Activated naive CD4-positive, alpha-beta T cell treated with anti-CD3 and anti-CD28 coated beads for 36 hours (primary cell): Measurements from ENCODE around the gene HID1. TPM values are rescaled to one million over a fixed set of nuclear protein-coding genes. Genes with fewer than 3 reads are reported as not detected.

Experiments used
- CTCF ChIA-PET: fragments of 350-600 bp; sonication (Branson Sonifier 250); formaldehyde crosslinking; loops from one replicate; lab custom pipeline; 2021; ENCODE audit warnings: antibody characterized with exemption; lab: Charles Lee
- DNase-seq: peaks from one replicate; pipeline ENCODE4 v3.0.0-alpha.2; 2020
- H3K27ac Mint-ChIP-seq: one replicate; pipeline ENCODE4 v1.8.0; 2021; ENCODE audit warnings: mild to moderate bottlenecking, mixed read lengths
- H3K27me3 Mint-ChIP-seq: one replicate; pipeline ENCODE4 v1.8.0; 2021; ENCODE audit warnings: low read depth, mixed read lengths
- H3K36me3 Mint-ChIP-seq: one replicate; pipeline ENCODE4 v1.8.0; 2021; ENCODE audit warnings: low read depth, mixed read lengths
- H3K4me1 Mint-ChIP-seq: one replicate; pipeline ENCODE4 v1.8.0; 2021; ENCODE audit warnings: low read depth, mixed read lengths
- H3K4me3 Mint-ChIP-seq: one replicate; pipeline ENCODE4 v1.8.0; 2021; ENCODE audit warnings: mild to moderate bottlenecking, moderate library complexity, mixed read lengths
- H3K9me3 Mint-ChIP-seq: one replicate; pipeline ENCODE4 v1.8.0; 2021; ENCODE audit warnings: mixed read lengths
- intact Hi-C: fragments of 100-400 bp; cut with micrococcal nuclease; formaldehyde crosslinking; loops from one replicate; pipeline ENCODE4 v1.15.1; 2023
- total RNA-seq, 2 experiments: library from RNA; stranded (reverse); gene quantifications; one replicate each; pipeline ENCODE4 v1.2.3, GENCODE V29; 2021

Gene HID1, protein sequence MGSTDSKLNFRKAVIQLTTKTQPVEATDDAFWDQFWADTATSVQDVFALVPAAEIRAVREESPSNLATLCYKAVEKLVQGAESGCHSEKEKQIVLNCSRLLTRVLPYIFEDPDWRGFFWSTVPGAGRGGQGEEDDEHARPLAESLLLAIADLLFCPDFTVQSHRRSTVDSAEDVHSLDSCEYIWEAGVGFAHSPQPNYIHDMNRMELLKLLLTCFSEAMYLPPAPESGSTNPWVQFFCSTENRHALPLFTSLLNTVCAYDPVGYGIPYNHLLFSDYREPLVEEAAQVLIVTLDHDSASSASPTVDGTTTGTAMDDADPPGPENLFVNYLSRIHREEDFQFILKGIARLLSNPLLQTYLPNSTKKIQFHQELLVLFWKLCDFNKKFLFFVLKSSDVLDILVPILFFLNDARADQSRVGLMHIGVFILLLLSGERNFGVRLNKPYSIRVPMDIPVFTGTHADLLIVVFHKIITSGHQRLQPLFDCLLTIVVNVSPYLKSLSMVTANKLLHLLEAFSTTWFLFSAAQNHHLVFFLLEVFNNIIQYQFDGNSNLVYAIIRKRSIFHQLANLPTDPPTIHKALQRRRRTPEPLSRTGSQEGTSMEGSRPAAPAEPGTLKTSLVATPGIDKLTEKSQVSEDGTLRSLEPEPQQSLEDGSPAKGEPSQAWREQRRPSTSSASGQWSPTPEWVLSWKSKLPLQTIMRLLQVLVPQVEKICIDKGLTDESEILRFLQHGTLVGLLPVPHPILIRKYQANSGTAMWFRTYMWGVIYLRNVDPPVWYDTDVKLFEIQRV
- 1 to 10 TPM in 1 of 2 experiments, under 1 TPM in 1; 0.91 to 1.6 TPM for total RNA-seq

DNA sequence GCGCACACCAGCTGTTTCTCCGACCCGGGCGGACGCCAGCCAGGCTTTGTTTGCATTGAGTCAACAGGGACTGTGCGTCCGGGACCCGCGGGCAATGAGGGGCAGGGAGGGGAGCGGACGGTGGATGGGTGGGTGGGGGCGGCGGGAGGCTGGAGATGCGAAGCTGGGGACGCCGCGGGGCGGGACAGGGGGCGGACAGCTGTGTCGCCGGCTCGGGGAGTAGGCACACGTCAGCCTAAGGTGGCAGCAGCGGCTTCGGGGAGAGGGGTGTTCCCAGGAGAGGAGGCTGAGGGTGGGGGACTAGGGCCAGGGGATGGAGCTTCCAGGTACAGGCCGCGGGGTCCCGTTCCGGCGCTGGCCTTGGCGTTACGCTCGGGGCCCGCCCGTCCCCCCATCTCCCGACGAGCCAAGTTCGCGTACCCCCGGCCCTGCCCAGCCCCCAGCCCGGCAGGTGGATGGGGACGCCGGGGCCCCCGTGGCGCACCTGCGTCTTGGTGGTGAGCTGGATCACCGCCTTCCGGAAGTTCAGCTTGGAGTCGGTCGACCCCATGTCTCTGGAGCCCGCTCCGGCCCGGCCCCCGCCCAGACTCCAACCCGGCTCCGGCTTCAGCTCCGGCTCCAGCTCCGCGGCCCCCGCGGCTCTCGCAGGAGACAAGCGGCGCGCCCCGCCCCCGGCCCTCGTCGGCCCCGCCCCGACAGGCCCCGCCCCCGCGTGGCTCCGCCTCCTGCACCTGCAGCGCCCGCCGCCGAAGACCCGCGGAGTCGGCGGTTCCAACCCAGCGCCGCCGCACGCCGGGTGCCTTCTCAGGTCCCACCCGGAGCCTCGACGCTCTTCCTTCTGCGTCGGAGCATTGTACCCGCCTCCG lies at the start of gene HID1:
HID1 (minus strand) TSS at position 653 of the 866 bp plus-strand sequence; CDS start at position 550, 103 bp downstream.
- peaks cover 6% of the 10 kb centered on the region for H3K27me3 Mint-ChIP-seq
- H3K27ac Mint-ChIP-seq: no peak within 1 kb of the TSS
- CTCF ChIA-PET: interaction anchor here (0.9 to 6.6 kb wide), 4 partner anchors 10 to 229 kb away, joined by 3 to 68 read pairs (median 10); no protein-coding TSS in a partner anchor
- no peaks in the 10 kb centered on the region for H3K36me3 Mint-ChIP-seq
- H3K4me3 Mint-ChIP-seq: peak within 1 kb of the TSS; percentile 72
- peaks cover 9% of the 10 kb centered on the region for H3K4me1 Mint-ChIP-seq
- H3K9me3 Mint-ChIP-seq: no peaks in the 10 kb centered on the region
- DNase-seq: peak; percentile 70
- intact Hi-C loops: loop anchor here (1.0 kb wide), 1 partner anchor 10 kb away; no protein-coding TSS in a partner anchor

GRCh38 chr17:75020331-75021110 lies 48.0 kb upstream of the HID1 start:
- Mint-ChIP-seq H3K9me3 (no peaks in the 10 kb centered on the region), H3K4me3 (no peak overlapping the region), H3K36me3 (peaks cover 43% of the 10 kb centered on the region), H3K27me3 (no peaks in the 10 kb centered on the region), H3K27ac (no peak overlapping the region), H3K4me1 (peaks cover 13% of the 10 kb centered on the region)
- intact Hi-C loops: no loop called here
- CTCF ChIA-PET: interaction anchor here (0.5 to 5.1 kb wide), 3 partner anchors 8 to 396 kb away, joined by 3 to 21 read pairs (median 6); partner anchors contain the start of gene MRPL58
- no peak for DNase-seq

DNA sequence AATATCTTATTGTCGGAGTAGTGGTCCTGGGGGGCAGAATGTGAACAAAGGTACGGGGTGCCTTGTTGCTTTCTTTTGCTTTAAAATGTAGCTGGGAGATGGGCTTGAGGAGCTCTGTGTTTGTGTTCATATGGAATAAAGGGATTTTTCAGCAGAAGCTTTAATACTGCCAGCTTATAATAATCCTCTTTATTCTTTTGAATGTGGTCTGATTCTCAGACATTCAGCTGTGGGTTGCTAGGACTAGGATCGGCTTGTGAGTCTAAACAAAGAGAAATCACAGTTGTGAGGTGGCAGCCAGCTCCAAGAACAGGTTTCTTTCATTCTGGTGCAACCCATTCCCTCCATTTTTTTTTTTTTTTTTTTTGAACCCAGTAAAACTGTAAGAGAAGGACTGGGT lies 47.2 kb upstream of the HID1 start:
- H3K4me1 Mint-ChIP-seq: peaks cover 10% of the 10 kb centered on the region
- DNase-seq: no peak
- H3K27me3 Mint-ChIP-seq: no peaks in the 10 kb centered on the region
- CTCF ChIA-PET: interaction anchor here (0.8 kb wide), 1 partner anchor 40 kb away, joined by 7 read pairs; no protein-coding TSS in a partner anchor
- H3K4me3 Mint-ChIP-seq: no peak overlapping the region
- H3K27ac Mint-ChIP-seq: no peak overlapping the region
- H3K36me3 Mint-ChIP-seq: peaks cover 42% of the 10 kb centered on the region
- H3K9me3 Mint-ChIP-seq: no peaks in the 10 kb centered on the region
- intact Hi-C loops: no loop called here

DNA sequence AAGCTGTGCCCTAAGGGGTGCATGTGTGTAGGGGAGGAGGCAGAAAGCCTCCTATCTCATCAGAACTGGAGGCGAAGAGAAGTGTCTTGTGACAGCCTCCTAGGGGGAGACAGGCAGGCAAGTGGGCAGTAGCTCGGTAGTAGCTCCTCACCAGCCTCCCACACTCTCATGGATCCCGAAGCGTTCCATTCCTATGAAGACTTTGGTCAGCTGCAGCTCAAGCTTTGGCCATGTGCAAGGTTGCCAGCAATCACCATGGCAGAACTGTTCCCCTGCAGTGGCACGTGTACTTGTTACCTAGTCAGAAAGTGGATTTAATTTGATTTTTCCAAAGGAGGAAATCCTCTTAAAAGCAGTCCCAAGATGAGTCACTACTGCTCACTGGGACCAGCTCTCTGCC lies 46.6 kb upstream of the HID1 start:
- Mint-ChIP-seq H3K9me3 (no peaks in the 10 kb centered on the region), H3K4me1 (peaks cover 11% of the 10 kb centered on the region), H3K36me3 (peaks cover 44% of the 10 kb centered on the region), H3K27ac (no peak overlapping the region), H3K27me3 (no peaks in the 10 kb centered on the region), H3K4me3 (no peak overlapping the region)
- CTCF ChIA-PET: interaction anchor here (0.6 to 0.8 kb wide), 2 partner anchors 8 to 41 kb away, joined by 6 to 7 read pairs; no protein-coding TSS in a partner anchor
- intact Hi-C loops: no loop called here
- no peak for DNase-seq

GRCh38 chr17:75013092-75013559 lies 40.6 kb upstream of the HID1 start:
- CTCF ChIA-PET: interaction anchor here (0.9 to 4.3 kb wide), 15 partner anchors 10 to 399 kb away, joined by 3 to 56 read pairs (median 5); partner anchors contain the start of gene CDR2L
- Mint-ChIP-seq H3K36me3 (peaks cover 16% of the 10 kb centered on the region), H3K9me3 (no peaks in the 10 kb centered on the region), H3K4me3 (peak overlapping the region; percentile 91), H3K27me3 (no peaks in the 10 kb centered on the region), H3K4me1 (peaks cover 35% of the 10 kb centered on the region), H3K27ac (peak overlapping the region; percentile 81)
- intact Hi-C loops: loop anchor here (2.0 kb wide), 2 partner anchors 34 to 52 kb away; partner anchors contain the start of genes ATP5PD and KCTD2
- DNase-seq: no peak

DNA sequence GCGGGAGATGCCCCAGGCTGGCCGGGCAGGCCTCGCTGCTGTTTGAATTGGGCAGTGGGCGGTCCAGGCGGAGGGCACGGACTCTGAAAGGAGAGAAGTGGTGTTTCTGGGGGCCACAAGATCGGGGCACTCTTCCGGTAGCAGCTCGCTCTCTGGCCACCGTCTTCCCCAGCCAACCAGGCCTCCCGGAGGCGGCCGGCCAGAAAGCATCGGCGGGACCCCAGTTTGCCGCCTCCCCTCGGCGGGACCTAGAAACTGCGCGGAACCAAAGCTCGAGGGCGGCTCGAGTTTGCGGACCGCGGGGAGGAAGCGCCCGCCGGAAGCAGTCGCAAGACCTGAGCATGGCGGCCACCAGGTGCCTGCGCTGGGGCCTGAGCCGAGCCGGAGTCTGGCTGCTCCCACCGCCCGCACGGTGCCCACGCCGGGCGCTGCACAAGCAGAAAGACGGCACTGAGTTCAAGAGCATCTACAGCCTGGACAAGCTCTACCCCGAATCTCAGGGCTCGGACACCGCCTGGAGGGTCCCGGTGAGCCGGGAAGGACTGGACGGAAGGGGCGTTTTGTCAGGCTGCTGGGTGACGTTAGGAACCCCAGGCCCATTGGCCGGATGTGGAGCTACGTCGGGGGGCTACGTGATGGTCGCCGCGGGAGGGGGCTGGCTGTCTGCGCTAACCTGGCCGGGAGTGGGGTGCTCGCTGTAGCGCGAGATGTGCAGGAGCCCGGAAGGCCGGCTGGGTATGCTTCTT lies 40.0 kb upstream of the HID1 start, which contains the start of gene MRPL58:
MRPL58 (plus strand) TSS at position 325 of the 746 bp plus-strand sequence; CDS start at position 342, 17 bp downstream.
- Mint-ChIP-seq H3K4me1 (peaks cover 35% of the 10 kb centered on the region), H3K27ac (peak within 1 kb of the TSS; percentile 81), H3K4me3 (peak within 1 kb of the TSS; percentile 91), H3K9me3 (no peaks in the 10 kb centered on the region), H3K27me3 (no peaks in the 10 kb centered on the region), H3K36me3 (peaks cover 15% of the 10 kb centered on the region)
- intact Hi-C loops: loop anchor here (1.0 to 2.0 kb wide), 3 partner anchors 22 to 52 kb away; partner anchors contain the start of genes ATP5PD and KCTD2
- DNase-seq: peak; percentile 86
- CTCF ChIA-PET: interaction anchor here (0.9 to 4.3 kb wide), 20 partner anchors 11 to 400 kb away, joined by 3 to 56 read pairs (median 5); partner anchors contain the start of genes CDR2L, OTOP2 and USH1G

DNA sequence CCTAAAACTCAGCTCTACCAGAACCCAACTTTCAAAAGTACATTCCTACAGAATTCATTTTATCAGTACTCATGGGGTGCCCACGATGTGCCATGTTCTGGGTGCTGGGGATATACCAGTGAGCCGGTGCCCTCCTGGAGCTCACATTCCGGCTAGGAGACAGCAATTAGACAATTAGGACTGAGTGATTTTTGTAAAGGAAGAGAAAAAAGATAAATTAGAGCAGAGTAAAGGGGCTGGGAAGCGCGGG lies 39.5 kb upstream of the HID1 start:
- peaks cover 15% of the 10 kb centered on the region for H3K36me3 Mint-ChIP-seq
- no peaks in the 10 kb centered on the region for H3K9me3 Mint-ChIP-seq
- H3K27ac Mint-ChIP-seq: peak overlapping the region; percentile 81
- H3K4me1 Mint-ChIP-seq: peaks cover 35% of the 10 kb centered on the region
- intact Hi-C loops: loop anchor here (1.0 to 2.0 kb wide), 3 partner anchors 22 to 51 kb away; partner anchors contain the start of genes ATP5PD and KCTD2
- no peak for DNase-seq
- peak overlapping the region; percentile 91 for H3K4me3 Mint-ChIP-seq
- no peaks in the 10 kb centered on the region for H3K27me3 Mint-ChIP-seq
- CTCF ChIA-PET: interaction anchor here (0.6 to 4.3 kb wide), 16 partner anchors 11 to 261 kb away, joined by 3 to 56 read pairs (median 6); partner anchors contain the start of genes CDR2L, OTOP2 and USH1G

DNA sequence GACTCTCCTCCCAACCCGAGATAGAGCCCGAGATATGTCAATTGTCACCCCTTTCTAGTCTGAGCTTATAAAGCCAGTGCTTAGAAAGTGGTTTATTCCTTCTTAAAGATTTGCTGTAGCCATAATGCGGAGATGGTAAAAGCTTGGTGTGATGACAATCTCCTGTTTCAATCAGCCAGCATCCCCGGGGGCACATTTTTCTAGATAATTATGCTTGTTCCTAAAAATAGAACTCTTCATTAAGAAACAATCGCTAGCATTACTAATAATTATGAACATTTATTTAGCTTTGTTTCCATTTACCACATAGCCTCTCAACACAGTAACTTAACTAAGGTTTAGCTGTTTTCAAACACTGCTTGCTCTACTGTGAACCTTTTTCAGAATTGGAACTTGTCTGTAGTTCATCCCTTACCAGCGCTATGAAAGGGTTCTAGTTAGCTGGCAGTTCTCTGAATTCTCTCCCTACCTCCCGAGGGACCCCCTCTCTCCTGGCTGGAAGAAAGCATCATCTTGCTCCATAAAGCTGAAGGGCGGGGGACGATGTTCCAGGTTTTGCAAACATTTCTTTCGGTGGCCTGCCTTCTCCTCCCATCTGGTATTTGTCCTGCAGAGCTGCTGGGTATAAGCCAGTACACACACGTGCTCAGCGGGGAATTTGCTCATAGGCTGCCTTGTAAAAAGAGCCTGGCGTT lies 39.0 kb upstream of the HID1 start:
- CTCF ChIA-PET: interaction anchor here (0.6 to 4.3 kb wide), 20 partner anchors 8 to 335 kb away, joined by 3 to 56 read pairs (median 6); partner anchors contain the start of genes CDR2L, OTOP2 and USH1G
- Mint-ChIP-seq H3K27ac (peak overlapping the region; percentile 81), H3K9me3 (no peaks in the 10 kb centered on the region), H3K36me3 (peaks cover 10% of the 10 kb centered on the region), H3K4me3 (peak overlapping the region; percentile 91), H3K27me3 (no peaks in the 10 kb centered on the region), H3K4me1 (peaks cover 35% of the 10 kb centered on the region)
- intact Hi-C loops: loop anchor here (1.0 to 2.0 kb wide), 3 partner anchors 23 to 51 kb away; partner anchors contain the start of genes ATP5PD and KCTD2
- no peak for DNase-seq

DNA sequence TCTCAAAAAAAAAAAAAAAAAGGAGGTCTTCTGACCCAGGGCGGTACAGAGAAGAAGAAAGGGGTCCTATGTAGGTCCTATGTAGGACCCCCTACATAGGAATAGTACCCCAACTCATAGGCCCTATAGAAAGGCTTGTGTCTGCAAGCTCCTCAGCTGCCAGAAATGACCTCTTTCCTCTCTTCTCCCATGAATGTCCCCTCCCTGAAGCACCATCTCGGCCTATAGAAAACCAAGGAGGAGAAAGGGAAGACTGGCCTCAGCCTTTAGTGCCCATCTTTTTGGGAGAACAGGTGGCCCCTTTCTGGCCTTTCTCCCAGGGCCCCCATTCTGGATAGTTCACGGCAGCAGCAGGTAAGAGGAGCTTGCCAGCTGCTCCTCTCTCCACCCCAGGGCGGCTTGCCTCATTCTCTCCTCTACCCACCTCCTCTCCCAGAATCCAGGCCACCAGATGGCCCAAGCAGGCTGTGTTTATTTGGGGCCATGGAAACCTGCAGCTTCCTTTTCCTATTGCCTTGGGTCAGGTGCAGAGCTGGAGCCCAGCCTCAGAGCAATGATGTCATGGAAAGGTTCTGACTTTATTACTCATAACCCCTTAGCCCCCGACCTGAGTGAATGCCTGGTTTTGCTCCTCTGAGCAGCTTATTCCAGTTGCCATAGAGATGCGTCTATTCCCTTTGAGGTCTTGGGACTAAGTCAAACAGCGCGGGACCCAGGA lies 38.3 kb upstream of the HID1 start:
- Mint-ChIP-seq H3K4me3 (no peak overlapping the region), H3K36me3 (peaks cover 8% of the 10 kb centered on the region), H3K27me3 (no peaks in the 10 kb centered on the region), H3K4me1 (peaks cover 32% of the 10 kb centered on the region), H3K9me3 (no peaks in the 10 kb centered on the region), H3K27ac (peak overlapping the region; percentile 6)
- intact Hi-C loops: no loop called here
- peak; percentile 44 for DNase-seq
- CTCF ChIA-PET: interaction anchor here (0.6 to 4.3 kb wide), 14 partner anchors 8 to 336 kb away, joined by 3 to 56 read pairs (median 6); partner anchors contain the start of genes CDR2L, OTOP2 and USH1G
